Breast epithelium (tissue), 3 donors: ENCODE measurements around the gene FOLR3.
A peak's percentile ranks its signal among the peaks of the same experiment; 100 is the strongest.

Experiments
- CTCF ChIP-seq, 3 donors: fragments of 450-650 bp; IDR thresholded peaks; one replicate each; pipeline ENCODE4 v1.5.1; 2016 to 2017; ENCODE audit warnings: antibody characterized with exemption in 3 of 3, mild to moderate bottlenecking in 3 of 3, moderate library complexity in 3 of 3
- POLR2A ChIP-seq: fragments of 450-650 bp; IDR thresholded peaks from one replicate; pipeline ENCODE4 v1.6.1; 2016; ENCODE audit warnings: antibody characterized with exemption, mild to moderate bottlenecking, moderate library complexity
- POLR2AphosphoS5 ChIP-seq, 3 donors: sonication (generic); formaldehyde crosslinking; IDR thresholded peaks; one replicate each; pipeline ENCODE4 v1.6.1; 2017; ENCODE audit warnings: antibody characterized with exemption in 3 of 3

GRCh38 chr11:72103754-72104167 lies 31.8 kb upstream of the FOLR3 start:
- TF ChIP-seq POLR2AphosphoS5 (IDR thresholded peaks at IDR 0.05) (no peak), CTCF (IDR thresholded peaks at IDR 0.05) (peak in 1 of 3 donors; percentile 1), POLR2A (no peak)
